Astrocyte (in vitro differentiated cells and primary cell): Measurements from ENCODE around the gene INPP5A.

Source experiments
- CTCF ChIP-seq: IDR thresholded peaks from 2 replicates; pipeline ENCODE4 v1.5.1; 2011; ENCODE audit warnings: low read depth, mild to moderate bottlenecking, inconsistent platforms, low read length, moderate library complexity; ENCODE audit not compliant: insufficient read depth
- EZH2 ChIP-seq: IDR thresholded peaks from 2 replicates; pipeline ENCODE4 v1.6.1; 2012; ENCODE audit warnings: mild to moderate bottlenecking, low read length, inconsistent platforms; ENCODE audit not compliant: insufficient read depth

- no peak for TF ChIP-seq CTCF
- TF ChIP-seq EZH2: no peak
Observed at GRCh38 chr10:132497063-132497680, 40.4 kb upstream of the INPP5A start.
